Heart left ventricle (tissue), 16 donors: ENCODE results near the gene TAS2R50. TPM values are rescaled to one million over a fixed set of nuclear protein-coding genes. Genes with fewer than 3 reads are reported as not detected.

Source experiments
- ATAC-seq, 4 donors: fragments of 200-7000 bp; cut with Tn5 transposase; one replicate each; pipeline ENCODE4 v1.9.1; 2020 to 2022; ENCODE audit warnings: moderate library complexity in 4 of 4, mild to moderate bottlenecking in 3 of 4, moderate number of reproducible peaks in 1 of 4
- DNase-seq, 5 donors: peaks; one replicate each; pipeline ENCODE4 v3.0.0-alpha.2; 2020
- H3K27ac ChIP-seq, 12 donors: fragments of 200-600 bp; sonication (generic) in 4 of 12; one replicate each; pipeline versions ENCODE4 v1.5.0 to v1.8.0; 2016 to 2022; ENCODE audit warnings: mild to moderate bottlenecking in 2 of 12
- H3K27me3 ChIP-seq, 9 donors: fragments of 200-600 bp; sonication (generic) in 2 of 9; one replicate each; pipeline versions ENCODE4 v1.5.1 to v1.8.0; 2016 to 2022; ENCODE audit warnings: mild to moderate bottlenecking in 3 of 9
- H3K36me3 ChIP-seq, 9 donors: fragments of 200-600 bp; sonication (generic) in 2 of 9; one replicate each; pipeline versions ENCODE4 v1.5.0 to v1.8.0; 2018 to 2022; ENCODE audit warnings: mild to moderate bottlenecking in 2 of 9
- H3K4me1 ChIP-seq, 12 donors: fragments of 200-600 bp; sonication (generic) in 4 of 12; one replicate each; pipeline versions ENCODE4 v1.5.0 to v1.8.0; 2016 to 2022; ENCODE audit warnings: mild to moderate bottlenecking in 3 of 12
- H3K4me3 ChIP-seq, 12 donors: fragments of 200-600 bp; sonication (generic) in 4 of 12; one replicate each; pipeline versions ENCODE4 v1.5.0 to v1.8.0; 2017 to 2022; ENCODE audit warnings: mild to moderate bottlenecking in 9 of 12, moderate library complexity in 4 of 12
- H3K9me3 ChIP-seq, 12 donors: fragments of 200-600 bp; sonication (generic) in 4 of 12; one replicate each; pipeline versions ENCODE4 v1.5.0 to v1.8.0; 2016 to 2022; ENCODE audit warnings: mild to moderate bottlenecking in 1 of 12
- POLR2A ChIP-seq, 2 donors: fragments of 450-650 bp; IDR thresholded peaks; one replicate each; pipeline ENCODE4 v1.6.1; 2017; ENCODE audit warnings: antibody characterized with exemption in 2 of 2, mild to moderate bottlenecking in 2 of 2, moderate library complexity in 2 of 2
- WGBS, 4 donors: extraction: QIAGEN DNeasy Blood & Tissue Kit in 2 of 4; methylation state at CpG; one replicate each; pipeline versions ENCODE4 v1.1.5 to v1.1.7; 2013 to 2018; 5-methylcytosine and 5-hydroxymethylcytosine counted together
- intact Hi-C, 10 donors: fragments of 100-400 bp; cut with DNase I; formaldehyde crosslinking; loops; one replicate each; pipeline versions ENCODE4 v1.11.1 to v1.14.2; 2022
- polyA plus RNA-seq, 2 donors: library from polyadenylated mRNA; stranded (reverse); fragments of 200-250 nt; gene quantifications; one replicate each; pipeline ENCODE4 v1.2.3, GENCODE V29; 2013
- total RNA-seq, 9 donors: library from RNA; depleted of rRNA in 2 of 9; stranded (reverse); fragments of >200 nt in 2 of 9; fragmentation: NEBNext Ultra II Directional in 3 of 9; extraction: Animal tissue kit (Norgen Biotek cat#: 25700) in 3 of 9; gene quantifications; one replicate each; pipeline versions ENCODE4 v1.1.0 to v1.2.4, GENCODE V29; 2016 to 2023
- TF ChIP-seq, protein P1 (sequence below), 12 donors: fragments of 200-600 bp; sonication (generic) in 4 of 12; IDR thresholded peaks; one replicate each; pipeline versions ENCODE4 v1.5.0 to v1.8.0; 2018 to 2022; ENCODE audit warnings: antibody characterized with exemption in 12 of 12, mild to moderate bottlenecking in 5 of 12
- donor health status: ischemic (EF 13 %, LVEDD 7.1; RV severe dilation, severe dysfunction).
- donor health status: healthy with polysubstance abuse.
- donor health status: DM: no; HTN: yes; CAD: no.
- donor health status: DM: no; HTN: no; CAD: no.
- donor health status: ischemic (EF 25% LVEDD 6.9; RV normal size, moderate dysfunction).
- donor health status: ischemic (EF 25% LVEDD 5.7; RV mildly dilated, moderate dysfunction).
- donor health status: healthy.
- donor health status: DM: yes; HTN: yes; CAD: no.
- donor health status: ischemic (EF 35%, LVEDD 5.7; RV mildly dilated, moderate dysfunction).
- donor health status: nonischemic (EF 11% LVEDD 7.7; RV severe dilation, severe dysfunction).
- donor health status: DM: yes; HTN: yes; CAD: no.
- donor health status: PGD.
- donor health status: ischemic (EF 29% LVEDD 5.4; RV normal size, mild dysfunction).
- donor health status: nonischemic (EF 23%, LVEDD 6.1; RV moderate dilation, normal function).

The TAS2R50 gene
- total and polyA plus RNA-seq, 11 donors = 0.10 to 0.93 (median 0.33) TPM; not detected in 1

DNA sequence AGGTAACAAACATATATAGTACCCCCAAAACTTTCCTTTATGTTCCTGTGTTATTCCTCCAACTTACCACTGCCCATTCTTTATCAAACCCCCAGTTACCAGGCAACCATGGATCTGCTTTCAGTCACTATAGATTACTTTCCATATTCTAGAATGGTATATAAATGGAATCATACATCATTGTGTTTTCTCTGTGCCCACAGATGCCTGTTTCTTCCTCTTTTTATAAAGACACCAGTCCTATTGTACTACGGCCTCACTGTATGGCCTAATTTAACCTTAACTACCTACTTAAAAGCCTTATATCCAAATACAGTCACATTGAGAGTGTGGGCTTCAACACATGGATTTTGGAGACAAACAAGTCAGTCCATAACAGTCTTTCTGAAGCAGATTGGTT, 50.2 kb downstream of the TAS2R50 start:
- no peak overlapping the region for H3K4me3 ChIP-seq
- intact Hi-C loops = no loop called here
- no peak overlapping the region for H3K27ac ChIP-seq
- H3K9me3 ChIP-seq = no peaks in the 10 kb centered on the region
- 85 to 100% (median 93%) methylated on average over 1 of the region's 1 CpG for WGBS, 4 donors
- DNase-seq (no peak), ATAC-seq (no peak)
- no peaks in the 10 kb centered on the region for H3K27me3 ChIP-seq
- TF ChIP-seq, protein P1, sequence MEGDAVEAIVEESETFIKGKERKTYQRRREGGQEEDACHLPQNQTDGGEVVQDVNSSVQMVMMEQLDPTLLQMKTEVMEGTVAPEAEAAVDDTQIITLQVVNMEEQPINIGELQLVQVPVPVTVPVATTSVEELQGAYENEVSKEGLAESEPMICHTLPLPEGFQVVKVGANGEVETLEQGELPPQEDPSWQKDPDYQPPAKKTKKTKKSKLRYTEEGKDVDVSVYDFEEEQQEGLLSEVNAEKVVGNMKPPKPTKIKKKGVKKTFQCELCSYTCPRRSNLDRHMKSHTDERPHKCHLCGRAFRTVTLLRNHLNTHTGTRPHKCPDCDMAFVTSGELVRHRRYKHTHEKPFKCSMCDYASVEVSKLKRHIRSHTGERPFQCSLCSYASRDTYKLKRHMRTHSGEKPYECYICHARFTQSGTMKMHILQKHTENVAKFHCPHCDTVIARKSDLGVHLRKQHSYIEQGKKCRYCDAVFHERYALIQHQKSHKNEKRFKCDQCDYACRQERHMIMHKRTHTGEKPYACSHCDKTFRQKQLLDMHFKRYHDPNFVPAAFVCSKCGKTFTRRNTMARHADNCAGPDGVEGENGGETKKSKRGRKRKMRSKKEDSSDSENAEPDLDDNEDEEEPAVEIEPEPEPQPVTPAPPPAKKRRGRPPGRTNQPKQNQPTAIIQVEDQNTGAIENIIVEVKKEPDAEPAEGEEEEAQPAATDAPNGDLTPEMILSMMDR (IDR thresholded peaks at IDR 0.05) = no peak
- no peak for TF ChIP-seq POLR2A (IDR thresholded peaks at IDR 0.05)
- no peaks in the 10 kb centered on the region for H3K4me1 ChIP-seq
- no peaks in the 10 kb centered on the region for H3K36me3 ChIP-seq

Other genes starting within 250 kb of the TAS2R50 start
- not detected for gene TAS2R7, start 184.3 kb downstream of the TAS2R50 start, total RNA-seq
- not detected for gene TAS2R7, start 184.3 kb downstream of the TAS2R50 start, polyA plus RNA-seq
- gene TAS2R8, start 179.6 kb downstream of the TAS2R50 start, total RNA-seq = under 1 TPM in 1 of 9 donors, not detected in 8; 0.50 TPM
- not detected for gene TAS2R8, start 179.6 kb downstream of the TAS2R50 start, polyA plus RNA-seq
- under 1 TPM in 1 of 9 donors, not detected in 8; 0.27 TPM for gene TAS2R9, start 176.7 kb downstream of the TAS2R50 start, total RNA-seq
- not detected for gene TAS2R9, start 176.7 kb downstream of the TAS2R50 start, polyA plus RNA-seq
- gene TAS2R10, start 160.6 kb downstream of the TAS2R50 start, total RNA-seq = under 1 TPM in 3 of 9 donors, not detected in 6; 0.37 to 0.51 (median 0.41) TPM
- not detected for gene TAS2R10, start 160.6 kb downstream of the TAS2R50 start, polyA plus RNA-seq
- 1 to 10 TPM in 6 of 9 donors, under 1 TPM in 1, not detected in 2; 0.85 to 3.9 (median 1.7) TPM for gene PRR4, start 137.4 kb downstream of the TAS2R50 start, total RNA-seq
- 1 to 10 TPM; 2.9 to 5.5 TPM for gene PRR4, start 137.4 kb downstream of the TAS2R50 start, polyA plus RNA-seq
- gene PRH1, start 102.7 kb downstream of the TAS2R50 start, total RNA-seq = 10 to 100 TPM in 3 of 9 donors, 1 to 10 TPM in 6; 1.7 to 13.5 (median 8.6) TPM
- 1 to 10 TPM; 1.9 to 2.8 TPM for gene PRH1, start 102.7 kb downstream of the TAS2R50 start, polyA plus RNA-seq
- gene TAS2R13, start 77.3 kb downstream of the TAS2R50 start, total RNA-seq = 1 to 10 TPM in 1 of 9 donors, under 1 TPM in 8; 0.26 to 1.0 (median 0.46) TPM
- under 1 TPM; 0.07 to 0.30 TPM for gene TAS2R13, start 77.3 kb downstream of the TAS2R50 start, polyA plus RNA-seq
- gene PRH2, start 57.7 kb downstream of the TAS2R50 start, total RNA-seq = not detected
- not detected for gene PRH2, start 57.7 kb downstream of the TAS2R50 start, polyA plus RNA-seq
- gene TAS2R14, start 47.6 kb downstream of the TAS2R50 start, total RNA-seq = 1 to 10 TPM in 2 of 9 donors, under 1 TPM in 7; 0.35 to 1.2 (median 0.70) TPM
- gene TAS2R14, start 47.6 kb downstream of the TAS2R50 start, polyA plus RNA-seq = under 1 TPM; 0.29 to 0.95 TPM
- 1 to 10 TPM in 2 of 9 donors, under 1 TPM in 6, not detected in 1; 0.36 to 1.1 (median 0.55) TPM for gene TAS2R20, start 11.4 kb upstream of the TAS2R50 start, total RNA-seq
- under 1 TPM; 0.18 to 0.27 TPM for gene TAS2R20, start 11.4 kb upstream of the TAS2R50 start, polyA plus RNA-seq
- 1 to 10 TPM in 3 of 9 donors, under 1 TPM in 5, not detected in 1; 0.44 to 2.5 (median 0.86) TPM for gene TAS2R19, start 35.7 kb upstream of the TAS2R50 start, total RNA-seq
- gene TAS2R19, start 35.7 kb upstream of the TAS2R50 start, polyA plus RNA-seq = under 1 TPM in 1 of 2 donors, not detected in 1; 0.17 TPM
- gene TAS2R31, start 44.5 kb upstream of the TAS2R50 start, total RNA-seq = 1 to 10 TPM in 2 of 9 donors, under 1 TPM in 4, not detected in 3; 0.48 to 1.8 (median 0.66) TPM
- under 1 TPM in 1 of 2 donors, not detected in 1; 0.50 TPM for gene TAS2R31, start 44.5 kb upstream of the TAS2R50 start, polyA plus RNA-seq
- gene TAS2R46, start 75.4 kb upstream of the TAS2R50 start, total RNA-seq = 1 to 10 TPM in 2 of 9 donors, under 1 TPM in 3, not detected in 4; 0.37 to 1.6 (median 0.79) TPM
- not detected for gene TAS2R46, start 75.4 kb upstream of the TAS2R50 start, polyA plus RNA-seq
- under 1 TPM in 2 of 9 donors, not detected in 7; 0.37 to 0.88 TPM for gene TAS2R43, start 105.4 kb upstream of the TAS2R50 start, total RNA-seq
- gene TAS2R43, start 105.4 kb upstream of the TAS2R50 start, polyA plus RNA-seq = not detected
- 1 to 10 TPM in 4 of 9 donors, under 1 TPM in 5; 0.47 to 1.5 (median 0.82) TPM for gene TAS2R30, start 147.7 kb upstream of the TAS2R50 start, total RNA-seq
- gene TAS2R30, start 147.7 kb upstream of the TAS2R50 start, polyA plus RNA-seq = under 1 TPM in 1 of 2 donors, not detected in 1; 0.15 TPM
- gene SMIM10L1, start 184.3 kb upstream of the TAS2R50 start, total RNA-seq = 10 to 100 TPM; 13.0 to 24.5 (median 16.9) TPM
- 10 to 100 TPM; 12.9 to 23.7 TPM for gene SMIM10L1, start 184.3 kb upstream of the TAS2R50 start, polyA plus RNA-seq
- gene TAS2R42, start 200.0 kb upstream of the TAS2R50 start, total RNA-seq = not detected
- not detected for gene TAS2R42, start 200.0 kb upstream of the TAS2R50 start, polyA plus RNA-seq